Measurements from ENCODE around the gene CEP85L.

CEP85L gene

GRCh38 chr6:118617417-118617816 lies 34.0 kb downstream of the CEP85L start:
- H3F3A ChIP-seq (ENCODE audit: insufficient read depth), result no peaks in the 10 kb centered on the region
- H3K36me3 ChIP-seq (ENCODE audit: low read length), result no peaks in the 10 kb centered on the region
- no peak overlapping the region for H3K27ac ChIP-seq (ENCODE audit: low read depth, low read length)
- no peak overlapping the region for H3K9ac ChIP-seq (ENCODE audit: low read length)
- H3K79me2 ChIP-seq (ENCODE audit: insufficient read depth, low read length), result no peaks in the 10 kb centered on the region
- no peak overlapping the region for H3K4me3 ChIP-seq (ENCODE audit: insufficient read depth, low read length, poor library complexity, severe bottlenecking)
- no peaks in the 10 kb centered on the region for H3K27me3 ChIP-seq (ENCODE audit: low read length)
- H4K20me1 ChIP-seq (ENCODE audit: low read depth, low read length), result no peaks in the 10 kb centered on the region
- no peak overlapping the region for H3K4me2 ChIP-seq (ENCODE audit: low read depth, low read length, poor library complexity, severe bottlenecking)
- no peak overlapping the region for H2AFZ ChIP-seq (ENCODE audit: low read depth, low read length, severe bottlenecking)
- TF ChIP-seq EZH2phosphoT487 (conservative IDR thresholded peaks at IDR 0.05; ENCODE audit: low read length), result no peak
- TF ChIP-seq, protein P1, sequence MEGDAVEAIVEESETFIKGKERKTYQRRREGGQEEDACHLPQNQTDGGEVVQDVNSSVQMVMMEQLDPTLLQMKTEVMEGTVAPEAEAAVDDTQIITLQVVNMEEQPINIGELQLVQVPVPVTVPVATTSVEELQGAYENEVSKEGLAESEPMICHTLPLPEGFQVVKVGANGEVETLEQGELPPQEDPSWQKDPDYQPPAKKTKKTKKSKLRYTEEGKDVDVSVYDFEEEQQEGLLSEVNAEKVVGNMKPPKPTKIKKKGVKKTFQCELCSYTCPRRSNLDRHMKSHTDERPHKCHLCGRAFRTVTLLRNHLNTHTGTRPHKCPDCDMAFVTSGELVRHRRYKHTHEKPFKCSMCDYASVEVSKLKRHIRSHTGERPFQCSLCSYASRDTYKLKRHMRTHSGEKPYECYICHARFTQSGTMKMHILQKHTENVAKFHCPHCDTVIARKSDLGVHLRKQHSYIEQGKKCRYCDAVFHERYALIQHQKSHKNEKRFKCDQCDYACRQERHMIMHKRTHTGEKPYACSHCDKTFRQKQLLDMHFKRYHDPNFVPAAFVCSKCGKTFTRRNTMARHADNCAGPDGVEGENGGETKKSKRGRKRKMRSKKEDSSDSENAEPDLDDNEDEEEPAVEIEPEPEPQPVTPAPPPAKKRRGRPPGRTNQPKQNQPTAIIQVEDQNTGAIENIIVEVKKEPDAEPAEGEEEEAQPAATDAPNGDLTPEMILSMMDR (IDR thresholded peaks at IDR 0.05; ENCODE audit: insufficient read depth, low read length, poor library complexity, severe bottlenecking), result no peak
- no peaks in the 10 kb centered on the region for H3K9me2 ChIP-seq (replicated peaks; ENCODE audit: insufficient read depth, low read length)
- H3K9me3 ChIP-seq (ENCODE audit: insufficient read depth, low read length), result no peaks in the 10 kb centered on the region

DNA sequence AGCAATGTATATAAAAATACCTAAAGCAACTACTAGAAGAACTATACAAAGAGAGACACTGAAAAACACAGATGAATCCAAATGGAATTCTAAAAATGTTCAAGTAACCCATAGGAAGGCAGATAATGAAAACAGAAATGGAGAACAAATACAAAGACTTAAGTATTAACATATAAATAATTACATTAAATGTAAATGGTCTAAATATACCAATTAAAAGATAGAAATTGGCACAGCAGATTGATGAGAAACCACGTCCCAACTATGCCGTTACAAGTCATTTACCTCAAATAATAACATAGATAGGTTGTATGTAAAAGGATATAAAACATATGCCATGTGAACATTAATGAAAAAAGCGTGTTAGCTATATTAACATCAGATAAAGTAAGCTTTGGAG lies 40.1 kb downstream of the CEP85L start:
- no peaks in the 10 kb centered on the region for H3F3A ChIP-seq (ENCODE audit: insufficient read depth)
- H3K4me3 ChIP-seq (ENCODE audit: insufficient read depth, low read length, poor library complexity, severe bottlenecking), result no peak overlapping the region
- no peak overlapping the region for H3K9ac ChIP-seq (ENCODE audit: low read length)
- no peaks in the 10 kb centered on the region for H3K9me2 ChIP-seq (replicated peaks; ENCODE audit: insufficient read depth, low read length)
- H3K4me2 ChIP-seq (ENCODE audit: low read depth, low read length, poor library complexity, severe bottlenecking), result no peak overlapping the region
- no peak overlapping the region for H2AFZ ChIP-seq (ENCODE audit: low read depth, low read length, severe bottlenecking)
- H3K36me3 ChIP-seq (ENCODE audit: low read length), result no peaks in the 10 kb centered on the region
- no peaks in the 10 kb centered on the region for H4K20me1 ChIP-seq (ENCODE audit: low read depth, low read length)
- H3K27me3 ChIP-seq (ENCODE audit: low read length), result no peaks in the 10 kb centered on the region
- H3K9me3 ChIP-seq (ENCODE audit: insufficient read depth, low read length), result no peaks in the 10 kb centered on the region
- H3K27ac ChIP-seq (ENCODE audit: low read depth, low read length), result no peak overlapping the region
- TF ChIP-seq, protein P1 (IDR thresholded peaks at IDR 0.05; ENCODE audit: insufficient read depth, low read length, poor library complexity, severe bottlenecking), result no peak
- no peaks in the 10 kb centered on the region for H3K79me2 ChIP-seq (ENCODE audit: insufficient read depth, low read length)

DNA sequence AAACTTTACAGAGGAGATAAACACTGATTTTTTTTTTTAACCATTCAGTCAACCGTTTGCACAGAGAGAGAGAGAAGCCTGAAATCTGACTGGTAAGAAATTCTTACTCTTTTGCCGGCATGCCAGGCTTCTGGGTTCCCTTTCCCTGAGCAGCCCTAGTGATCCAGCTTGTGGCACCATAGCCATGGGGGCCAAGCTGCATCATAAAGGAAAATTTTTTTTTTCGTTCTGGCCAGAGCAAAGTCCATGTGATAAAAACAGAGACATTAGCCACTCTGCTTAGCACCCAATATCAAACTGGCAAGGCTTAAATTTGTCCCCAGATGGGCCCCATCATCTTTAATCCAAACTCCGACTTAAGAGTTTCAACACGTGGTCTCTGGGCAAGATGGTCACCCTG lies 44.5 kb downstream of the CEP85L start:
- H3K36me3 ChIP-seq (ENCODE audit: low read length), result 0 out of 2 replicates have a peak, but pooled peaks cover 2% of the 10 kb centered on the region
- no peak overlapping the region for H3K9ac ChIP-seq (ENCODE audit: low read length)
- no peaks in the 10 kb centered on the region for H3K79me2 ChIP-seq (ENCODE audit: insufficient read depth, low read length)
- H2AFZ ChIP-seq (ENCODE audit: low read depth, low read length, severe bottlenecking), result no peak overlapping the region
- H3F3A ChIP-seq (ENCODE audit: insufficient read depth), result no peaks in the 10 kb centered on the region
- no peak overlapping the region for H3K4me3 ChIP-seq (ENCODE audit: insufficient read depth, low read length, poor library complexity, severe bottlenecking)
- H3K9me2 ChIP-seq (replicated peaks; ENCODE audit: insufficient read depth, low read length), result no peaks in the 10 kb centered on the region
- no peaks in the 10 kb centered on the region for H3K27me3 ChIP-seq (ENCODE audit: low read length)
- H3K9me3 ChIP-seq (ENCODE audit: insufficient read depth, low read length), result peaks cover 5% of the 10 kb centered on the region; the same call in 1 of the 2 replicates
- TF ChIP-seq, protein P1 (IDR thresholded peaks at IDR 0.05; ENCODE audit: insufficient read depth, low read length, poor library complexity, severe bottlenecking), result no peak
- TF ChIP-seq EZH2phosphoT487 (conservative IDR thresholded peaks at IDR 0.05; ENCODE audit: low read length), result no peak
- no peak overlapping the region for H3K27ac ChIP-seq (ENCODE audit: low read depth, low read length)
- H4K20me1 ChIP-seq (ENCODE audit: low read depth, low read length), result no peaks in the 10 kb centered on the region
- H3K4me2 ChIP-seq (ENCODE audit: low read depth, low read length, poor library complexity, severe bottlenecking), result no peak overlapping the region
